HCT116 (cell line): Measurements from ENCODE around the gene ZNF594.

Experiments used
- FOSL1 ChIP-seq: IDR thresholded peaks from 2 replicates; pipeline ENCODE4 v1.6.1; 2012; ENCODE audit warnings: low read depth
- TCF7L2 ChIP-seq: IDR thresholded peaks from 2 replicates; pipeline ENCODE4 v1.7.0; 2011; ENCODE audit warnings: borderline replicate concordance, inconsistent platforms; ENCODE audit not compliant: insufficient read depth, insufficient read length; ENCODE audit errors: extremely low read depth
- TF ChIP-seq, protein P1 (sequence below): IDR thresholded peaks from 2 replicates; pipeline ENCODE4 v1.6.1; 2012; ENCODE audit warnings: low read depth
- TF ChIP-seq, protein P2 (sequence below), 3 experiments: fragments of 200-600 bp in 1 of 3; sonication (generic) in 1 of 3; IDR thresholded peaks in 2 of 3; conservative IDR thresholded peaks in 1 of 3; 2 replicates each; pipeline ENCODE4 v1.5.1; 2012 to 2017; ENCODE audit warnings: low read depth in 2 of 3, low read length in 2 of 3, antibody characterized with exemption in 1 of 3, borderline replicate concordance in 1 of 3, control low read depth in 1 of 3, mild to moderate bottlenecking in 1 of 3, mixed read lengths in 1 of 3, mixed run types in 1 of 3, moderate library complexity in 1 of 3; ENCODE audit not compliant: insufficient read depth in 1 of 3

DNA sequence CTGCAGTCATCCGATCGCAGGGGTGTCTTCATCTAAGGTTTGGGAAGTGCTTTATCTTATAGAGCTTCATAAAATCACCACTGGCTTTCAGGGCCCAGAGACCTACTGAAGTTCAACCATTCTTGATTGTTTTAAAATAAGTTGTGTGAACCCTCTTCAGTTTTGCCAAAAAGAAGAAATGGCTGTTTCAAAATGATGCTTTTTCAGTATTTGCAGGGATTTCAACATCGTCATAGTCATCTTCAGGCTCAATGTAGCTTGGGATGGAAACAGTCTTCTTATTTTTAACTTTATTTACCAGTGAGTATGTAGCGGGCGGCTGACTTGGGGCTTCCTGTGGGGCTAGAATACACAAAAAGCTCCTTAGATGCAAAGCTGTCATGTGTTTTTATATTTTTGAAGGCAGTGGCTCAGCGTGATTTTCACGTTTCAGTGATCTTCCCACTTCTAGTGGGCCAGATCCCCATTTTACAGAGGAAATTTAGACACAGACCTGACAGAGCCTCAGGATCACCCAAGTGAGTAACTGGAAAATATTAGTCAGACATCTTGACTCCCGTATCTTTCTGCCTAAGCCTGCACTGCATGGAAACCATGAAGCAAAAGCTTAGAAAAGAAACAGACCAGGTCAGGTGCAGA lies 19.1 kb upstream of the ZNF594 start:
- TF ChIP-seq, protein P1, sequence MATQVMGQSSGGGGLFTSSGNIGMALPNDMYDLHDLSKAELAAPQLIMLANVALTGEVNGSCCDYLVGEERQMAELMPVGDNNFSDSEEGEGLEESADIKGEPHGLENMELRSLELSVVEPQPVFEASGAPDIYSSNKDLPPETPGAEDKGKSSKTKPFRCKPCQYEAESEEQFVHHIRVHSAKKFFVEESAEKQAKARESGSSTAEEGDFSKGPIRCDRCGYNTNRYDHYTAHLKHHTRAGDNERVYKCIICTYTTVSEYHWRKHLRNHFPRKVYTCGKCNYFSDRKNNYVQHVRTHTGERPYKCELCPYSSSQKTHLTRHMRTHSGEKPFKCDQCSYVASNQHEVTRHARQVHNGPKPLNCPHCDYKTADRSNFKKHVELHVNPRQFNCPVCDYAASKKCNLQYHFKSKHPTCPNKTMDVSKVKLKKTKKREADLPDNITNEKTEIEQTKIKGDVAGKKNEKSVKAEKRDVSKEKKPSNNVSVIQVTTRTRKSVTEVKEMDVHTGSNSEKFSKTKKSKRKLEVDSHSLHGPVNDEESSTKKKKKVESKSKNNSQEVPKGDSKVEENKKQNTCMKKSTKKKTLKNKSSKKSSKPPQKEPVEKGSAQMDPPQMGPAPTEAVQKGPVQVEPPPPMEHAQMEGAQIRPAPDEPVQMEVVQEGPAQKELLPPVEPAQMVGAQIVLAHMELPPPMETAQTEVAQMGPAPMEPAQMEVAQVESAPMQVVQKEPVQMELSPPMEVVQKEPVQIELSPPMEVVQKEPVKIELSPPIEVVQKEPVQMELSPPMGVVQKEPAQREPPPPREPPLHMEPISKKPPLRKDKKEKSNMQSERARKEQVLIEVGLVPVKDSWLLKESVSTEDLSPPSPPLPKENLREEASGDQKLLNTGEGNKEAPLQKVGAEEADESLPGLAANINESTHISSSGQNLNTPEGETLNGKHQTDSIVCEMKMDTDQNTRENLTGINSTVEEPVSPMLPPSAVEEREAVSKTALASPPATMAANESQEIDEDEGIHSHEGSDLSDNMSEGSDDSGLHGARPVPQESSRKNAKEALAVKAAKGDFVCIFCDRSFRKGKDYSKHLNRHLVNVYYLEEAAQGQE: no peak
- TF ChIP-seq, protein P2, sequence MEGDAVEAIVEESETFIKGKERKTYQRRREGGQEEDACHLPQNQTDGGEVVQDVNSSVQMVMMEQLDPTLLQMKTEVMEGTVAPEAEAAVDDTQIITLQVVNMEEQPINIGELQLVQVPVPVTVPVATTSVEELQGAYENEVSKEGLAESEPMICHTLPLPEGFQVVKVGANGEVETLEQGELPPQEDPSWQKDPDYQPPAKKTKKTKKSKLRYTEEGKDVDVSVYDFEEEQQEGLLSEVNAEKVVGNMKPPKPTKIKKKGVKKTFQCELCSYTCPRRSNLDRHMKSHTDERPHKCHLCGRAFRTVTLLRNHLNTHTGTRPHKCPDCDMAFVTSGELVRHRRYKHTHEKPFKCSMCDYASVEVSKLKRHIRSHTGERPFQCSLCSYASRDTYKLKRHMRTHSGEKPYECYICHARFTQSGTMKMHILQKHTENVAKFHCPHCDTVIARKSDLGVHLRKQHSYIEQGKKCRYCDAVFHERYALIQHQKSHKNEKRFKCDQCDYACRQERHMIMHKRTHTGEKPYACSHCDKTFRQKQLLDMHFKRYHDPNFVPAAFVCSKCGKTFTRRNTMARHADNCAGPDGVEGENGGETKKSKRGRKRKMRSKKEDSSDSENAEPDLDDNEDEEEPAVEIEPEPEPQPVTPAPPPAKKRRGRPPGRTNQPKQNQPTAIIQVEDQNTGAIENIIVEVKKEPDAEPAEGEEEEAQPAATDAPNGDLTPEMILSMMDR (IDR thresholded peaks at IDR 0.05 in 2 of 3, conservative IDR thresholded peaks at IDR 0.05 in 1 of 3; ENCODE audit: borderline replicate concordance in 1 of 3, insufficient read depth in 1 of 3, low read depth in 2 of 3, low read length in 2 of 3): no peak
- no peak for TF ChIP-seq TCF7L2
- no peak for TF ChIP-seq FOSL1
